WTC11 (cell line): Measurements from ENCODE around the gene TSGA10. TPM values are rescaled to one million over a fixed set of nuclear protein-coding genes. Genes with fewer than 3 reads are reported as not detected.

Experiments used
- ATAC-seq: fragments of 200-7000 bp; cut with Tn5 transposase; 2 replicates; pipeline ENCODE4 v1.10.0; 2021; ENCODE audit warnings: mild to moderate bottlenecking, moderate library complexity
- CTCF ChIA-PET: fragments of 300-600 bp; sonication (Branson Sonifier 250); formaldehyde crosslinking; loops from one replicate; lab custom pipeline; 2021; ENCODE audit warnings: antibody characterized with exemption; lab: Charles Lee
- POLR2A ChIA-PET: fragments of 350-600 bp; sonication (Branson Sonifier 250); formaldehyde crosslinking; loops from one replicate; lab custom pipeline; 2021; ENCODE audit warnings: antibody characterized with exemption; lab: Charles Lee
- DNase-seq: peaks from one replicate; pipeline ENCODE4 v3.0.0; 2021; ENCODE audit warnings: low spot score
- H3K27ac Mint-ChIP-seq: 2 replicates; pipeline ENCODE4 v1.8.0; 2021; ENCODE audit warnings: mixed read lengths
- H3K27me3 Mint-ChIP-seq: 2 replicates; pipeline ENCODE4 v1.8.0; 2021; ENCODE audit warnings: low read depth, mild to moderate bottlenecking, moderate library complexity, mixed read lengths
- H3K36me3 Mint-ChIP-seq: 2 replicates; pipeline ENCODE4 v1.8.0; 2021; ENCODE audit warnings: mixed read lengths
- H3K4me1 Mint-ChIP-seq: 2 replicates; pipeline ENCODE4 v1.8.0; 2022; ENCODE audit warnings: mixed read lengths
- H3K4me3 Mint-ChIP-seq: 2 replicates; pipeline ENCODE4 v1.8.0; 2021; ENCODE audit warnings: mild to moderate bottlenecking, moderate library complexity, mixed read lengths
- H3K9me3 Mint-ChIP-seq: 2 replicates; pipeline ENCODE4 v1.8.0; 2021; ENCODE audit warnings: mixed read lengths
- ARID4B ChIP-seq: sonication (generic); formaldehyde crosslinking; IDR thresholded peaks from 2 replicates; pipeline ENCODE4 v1.8.0; 2023; ENCODE audit warnings: missing genetic modification reagents, mild to moderate bottlenecking, borderline replicate concordance
- ATF1 ChIP-seq: sonication (generic); formaldehyde crosslinking; IDR thresholded peaks from 2 replicates; pipeline ENCODE4 v1.8.1; 2023; ENCODE audit warnings: mild to moderate bottlenecking, moderate library complexity, missing genetic modification reagents
- ATF2 ChIP-seq: sonication (generic); formaldehyde crosslinking; IDR thresholded peaks from 2 replicates; pipeline ENCODE4 v1.8.1; 2022; ENCODE audit warnings: low read depth, missing genetic modification reagents, borderline replicate concordance
- CTCF ChIP-seq: fragments of 200-600 bp; IDR thresholded peaks from 2 replicates; pipeline ENCODE4 v1.8.0; 2022; ENCODE audit warnings: antibody characterized with exemption
- ELF4 ChIP-seq: sonication (generic); formaldehyde crosslinking; IDR thresholded peaks from 2 replicates; pipeline ENCODE4 v1.8.1; 2022; ENCODE audit warnings: low read depth, mild to moderate bottlenecking, moderate library complexity, missing genetic modification reagents
- FOXJ3 ChIP-seq: sonication (generic); formaldehyde crosslinking; IDR thresholded peaks from 2 replicates; pipeline ENCODE4 v1.9.0; 2021; ENCODE audit warnings: missing genetic modification reagents, mild to moderate bottlenecking, borderline replicate concordance
- GTF2I ChIP-seq: fragments of 250-450 bp; sonication (Bioruptor Pico); conservative IDR thresholded peaks from 2 replicates; pipeline ENCODE4 v1.4.0; 2021; ENCODE audit warnings: mild to moderate bottlenecking
- IRF2 ChIP-seq: sonication (generic); formaldehyde crosslinking; IDR thresholded peaks from 2 replicates; pipeline ENCODE4 v1.8.0; 2022; ENCODE audit warnings: low read depth, missing genetic modification reagents, borderline replicate concordance
- JUN ChIP-seq: sonication (generic); formaldehyde crosslinking; IDR thresholded peaks from 2 replicates; pipeline ENCODE4 v1.8.0; 2023; ENCODE audit warnings: mild to moderate bottlenecking, missing genetic modification reagents
- MAX ChIP-seq: sonication (generic); formaldehyde crosslinking; IDR thresholded peaks from 2 replicates; pipeline ENCODE4 v1.8.0; 2022; ENCODE audit warnings: mild to moderate bottlenecking, missing genetic modification reagents
- NFE2L1 ChIP-seq: sonication (generic); formaldehyde crosslinking; IDR thresholded peaks from 2 replicates; pipeline ENCODE4 v1.8.1; 2023; ENCODE audit warnings: missing genetic modification reagents
- TP53 ChIP-seq: sonication (generic); formaldehyde crosslinking; IDR thresholded peaks from 2 replicates; pipeline ENCODE4 v1.8.1; 2023; ENCODE audit warnings: mild to moderate bottlenecking, missing genetic modification reagents
- USF2 ChIP-seq: sonication (generic); formaldehyde crosslinking; IDR thresholded peaks from 2 replicates; pipeline ENCODE4 v1.8.1; 2023; ENCODE audit warnings: mild to moderate bottlenecking, missing genetic modification reagents, moderate library complexity
- ZNF121 ChIP-seq: sonication (generic); formaldehyde crosslinking; IDR thresholded peaks from 2 replicates; pipeline ENCODE4 v1.8.0; 2023; ENCODE audit warnings: missing genetic modification reagents
- ZNF219 ChIP-seq: sonication (generic); formaldehyde crosslinking; IDR thresholded peaks from 2 replicates; pipeline ENCODE4 v1.8.0; 2023; ENCODE audit warnings: missing genetic modification reagents, mild to moderate bottlenecking, borderline replicate concordance
- ZNF416 ChIP-seq: fragments of 250-450 bp; sonication (Bioruptor Pico); IDR thresholded peaks from 2 replicates; pipeline ENCODE4 v1.9.0; 2021; ENCODE audit warnings: mild to moderate bottlenecking, inconsistent platforms
- ZNF423 ChIP-seq: fragments of 250-450 bp; sonication (Bioruptor Pico); IDR thresholded peaks from 2 replicates; pipeline ENCODE4 v2.1.2; 2022; ENCODE audit warnings: mild to moderate bottlenecking, moderate library complexity
- ZNF512 ChIP-seq: sonication (generic); formaldehyde crosslinking; IDR thresholded peaks from 2 replicates; pipeline ENCODE4 v1.8.1; 2022; ENCODE audit warnings: missing genetic modification reagents, borderline replicate concordance
- ZNF532 ChIP-seq: fragments of 250-450 bp; sonication (Bioruptor Pico); IDR thresholded peaks from 2 replicates; pipeline ENCODE4 v1.9.0; 2021; ENCODE audit warnings: mild to moderate bottlenecking, borderline replicate concordance
- total RNA-seq: library from RNA; stranded (reverse); gene quantifications from 3 replicates; pipeline ENCODE4 v1.2.3, GENCODE V29; 2021

Gene TSGA10
- total RNA-seq, 1 experiment from 2014 or later, result 9.1 TPM

GRCh38 chr2:99085421-99085820, 69.3 kb downstream of the TSGA10 start (continued):
- TF ChIP-seq CTCF (no peak), TP53 (no peak), ZNF512 (CRISPR knock-in tag) (no peak), ATF1 (CRISPR knock-in tag) (no peak), FOXJ3 (no peak), MAX (CRISPR knock-in tag) (no peak), ELF4 (CRISPR knock-in tag) (no peak)

GRCh38 chr2:99084256-99084655, 70.5 kb downstream of the TSGA10 start:
- Mint-ChIP-seq H3K36me3 (no peaks in the 10 kb centered on the region), H3K4me3 (no peak overlapping the region), H3K27ac (no peak overlapping the region)
- CTCF ChIA-PET, result interaction anchor here (1.4 to 1.5 kb wide), 2 partner anchors 33 to 320 kb away, joined by 3 to 5 read pairs; no protein-coding TSS in a partner anchor
- DNase-seq, result no peak
- TF ChIP-seq ZNF532 (CRISPR knock-in tag), result no peak
- peak; percentile 54 for TF ChIP-seq USF2 (CRISPR knock-in tag)
- TF ChIP-seq, all 79 proteins: peak for 1
- H3K9me3 Mint-ChIP-seq, result 0 out of 2 replicates have a peak, but pooled peaks cover 3% of the 10 kb centered on the region
- POLR2A ChIA-PET, result no interaction called here
- H3K4me1 Mint-ChIP-seq, result peaks cover 11% of the 10 kb centered on the region
- H3K27me3 Mint-ChIP-seq, result peaks cover 15% of the 10 kb centered on the region
- ATAC-seq, result peak; percentile 62

- CTCF ChIA-PET, result interaction anchor here (1.0 to 1.4 kb wide), 2 partner anchors 432 to 447 kb away, joined by 3 read pairs; no protein-coding TSS in a partner anchor
- TF ChIP-seq ZNF219 (CRISPR knock-in tag) (no peak), GTF2I (CRISPR knock-in tag) (no peak), ZNF121 (CRISPR knock-in tag) (no peak), ZNF423 (CRISPR knock-in tag) (no peak), ARID4B (CRISPR knock-in tag) (no peak), NFE2L1 (CRISPR knock-in tag) (no peak), ATF2 (CRISPR knock-in tag) (no peak), IRF2 (no peak), ZNF416 (CRISPR knock-in tag) (no peak), JUN (CRISPR knock-in tag) (no peak)
- H3K9me3 Mint-ChIP-seq, result no peaks in the 10 kb centered on the region
- DNase-seq (no peak), ATAC-seq (no peak; the same call in 1 of the 2 replicates)
- no peak overlapping the region for H3K27ac Mint-ChIP-seq
- H3K4me1 Mint-ChIP-seq, result peaks cover 11% of the 10 kb centered on the region
- no peaks in the 10 kb centered on the region for H3K36me3 Mint-ChIP-seq
- H3K4me3 Mint-ChIP-seq, result no peak overlapping the region
- POLR2A ChIA-PET, result no interaction called here
- H3K27me3 Mint-ChIP-seq, result peaks cover 15% of the 10 kb centered on the region
Measured at GRCh38 chr2:99081891-99082290, 72.9 kb downstream of the TSGA10 start.
